K562 (cell line): ENCODE data around the gene TBATA. TPM values are rescaled to one million over a fixed set of nuclear protein-coding genes. Genes with fewer than 3 reads are reported as not detected.

Experiments
- ATAC-seq: fragments of 200-7000 bp; cut with Tn5 transposase; 3 replicates; pipeline ENCODE4 v1.9.1; 2020; ENCODE audit warnings: moderate library complexity
- BruUV-seq: library from RNA; stranded (reverse); fragments of 400-500 nt; replicated peaks from 2 replicates; lab custom pipeline; 2021; lab: Mats Ljungman, UMichigan
- CTCF ChIA-PET: fragments of 300-600 bp; formaldehyde crosslinking; extraction: SDS; loops from one replicate; lab custom pipeline; 2021; ENCODE audit warnings: low intra/inter-chr PET ratio; lab: Yijun Ruan, JAX
- POLR2A ChIA-PET: fragments of 300-600, 350-650 bp; sonication (Branson Sonifier 250); formaldehyde crosslinking; extraction: SDS; loops from one replicate; lab custom pipeline; 2021; ENCODE audit warnings: antibody characterized with exemption, inconsistent platforms; lab: Yijun Ruan, JAX
- DNase-seq, 4 experiments: peaks; one replicate each; pipeline versions ENCODE4 v3.0.0 to v3.0.0-alpha.2; 2011 to 2018; ENCODE audit warnings: low spot score in 3 of 4, mixed read lengths in 3 of 4; ENCODE audit errors: extremely low read depth in 1 of 4
- FAIRE-seq: peaks from 2 replicates; lab custom pipeline; 2011; peaks lifted over from hg19 to GRCh38; lab: Jason Lieb, UNC
- H2AFZ ChIP-seq: 2 replicates; pipeline ENCODE4 v1.6.0; 2011; ENCODE audit warnings: low read depth, low read length, control low read depth, inconsistent platforms
- H3K27ac ChIP-seq: fragments of 200-600 bp; 3 replicates; pipeline ENCODE4 v1.8.0; 2011; ENCODE audit warnings: low read depth, mild to moderate bottlenecking, control low read depth, inconsistent platforms, low read length, moderate library complexity, mixed read lengths; ENCODE audit errors: extremely low read depth
- H3K27me3 ChIP-seq, 2 experiments: fragments of 300-600 bp in 1 of 2; 2 replicates in 1 of 2; 3 replicates in 1 of 2; pipeline versions ENCODE4 v1.6.0 to v1.8.0; 2011; ENCODE audit warnings: inconsistent platforms in 2 of 2, low read length in 2 of 2, mild to moderate bottlenecking in 1 of 2, mixed read lengths in 1 of 2, moderate library complexity in 1 of 2; ENCODE audit not compliant: control insufficient read depth in 2 of 2, insufficient read depth in 2 of 2
- H3K36me3 ChIP-seq: fragments of 300-600 bp; 3 replicates; pipeline ENCODE4 v1.8.0; 2011; ENCODE audit warnings: mild to moderate bottlenecking, low read length, inconsistent platforms; ENCODE audit not compliant: control insufficient read depth, insufficient read depth
- H3K4me1 ChIP-seq, 2 experiments: fragments of 200-600 bp in 1 of 2; replicated peaks in 1 of 2; 2 replicates in 1 of 2; 3 replicates in 1 of 2; pipeline versions ENCODE4 v1.5.1 to v1.8.0; 2011; ENCODE audit warnings: inconsistent platforms in 2 of 2, low read length in 2 of 2, mild to moderate bottlenecking in 1 of 2, mixed read lengths in 1 of 2, moderate library complexity in 1 of 2; ENCODE audit not compliant: control insufficient read depth in 2 of 2, insufficient read depth in 2 of 2
- H3K4me2 ChIP-seq: 2 replicates; pipeline ENCODE4 v1.6.1; 2011; ENCODE audit warnings: low read length, control low read depth, inconsistent platforms, mixed read lengths; ENCODE audit not compliant: insufficient read depth
- H3K4me3 ChIP-seq: fragments of 200-600 bp; sonication (generic), shearing (Covaris generic); 2 replicates; pipeline ENCODE4 v1.5.1; 2016; ENCODE audit warnings: control low read depth, inconsistent platforms
- H3K79me2 ChIP-seq: fragments of 200-600 bp; 3 replicates; pipeline ENCODE4 v1.8.0; 2011; ENCODE audit warnings: low read length, inconsistent platforms; ENCODE audit not compliant: control insufficient read depth, insufficient read depth
- H3K9ac ChIP-seq, 2 experiments: 2 replicates each; pipeline versions ENCODE4 v1.6.0 to v1.6.1; 2011; ENCODE audit warnings: low read depth in 2 of 2, low read length in 2 of 2, control low read depth in 1 of 2, inconsistent platforms in 1 of 2, mild to moderate bottlenecking in 1 of 2, mixed read lengths in 1 of 2; ENCODE audit not compliant: insufficient read depth in 1 of 2
- H3K9me1 ChIP-seq: one replicate; pipeline ENCODE4 v1.6.0; 2011; ENCODE audit warnings: inconsistent platforms, mild to moderate bottlenecking, low read length, moderate library complexity; ENCODE audit not compliant: control insufficient read depth, insufficient read depth
- H3K9me3 ChIP-seq: replicated peaks from 2 replicates; pipeline ENCODE4 v1.5.1; 2011; ENCODE audit warnings: low read depth, low read length, inconsistent platforms; ENCODE audit not compliant: control insufficient read depth, insufficient read depth
- H4K20me1 ChIP-seq: replicated peaks from 2 replicates; pipeline ENCODE4 v1.6.1; 2011; ENCODE audit warnings: low read length, inconsistent platforms, mixed read lengths; ENCODE audit not compliant: control insufficient read depth, insufficient read depth
- CHD1 ChIP-seq: fragments of 200-600 bp; sonication (generic); IDR thresholded peaks from one replicate; pipeline ENCODE4 v1.6.1; 2012; ENCODE audit warnings: mild to moderate bottlenecking, moderate library complexity, low read length, inconsistent platforms
- DDX20 ChIP-seq: fragments of 450-650 bp; IDR thresholded peaks from 2 replicates; pipeline ENCODE4 v1.6.1; 2016; ENCODE audit warnings: missing genetic modification characterization, low read depth, mild to moderate bottlenecking, missing compliant biosample characterization, moderate library complexity
- FOXJ3 ChIP-seq: sonication (generic); formaldehyde crosslinking; IDR thresholded peaks from 2 replicates; pipeline ENCODE4 v1.4.0; 2020; ENCODE audit warnings: mild to moderate bottlenecking, missing genetic modification reagents
- HES1 ChIP-seq: fragments of 450-650 bp; IDR thresholded peaks from 2 replicates; pipeline ENCODE4 v1.6.1; 2016; ENCODE audit warnings: low read depth, mild to moderate bottlenecking, moderate library complexity
- MAZ ChIP-seq, 2 experiments: fragments of 450-650 bp in 1 of 2; sonication (generic) in 1 of 2; formaldehyde crosslinking; IDR thresholded peaks in 1 of 2; conservative IDR thresholded peaks in 1 of 2; 2 replicates each; pipeline versions ENCODE4 v1.4.0 to v1.5.0; 2020; ENCODE audit warnings: mild to moderate bottlenecking in 1 of 2, missing genetic modification reagents in 1 of 2
- POLR2G ChIP-seq: fragments of 200-400 bp; formaldehyde crosslinking; IDR thresholded peaks from 2 replicates; pipeline ENCODE4 v1.6.1; 2017; ENCODE audit warnings: low read depth, mild to moderate bottlenecking, antibody characterized with exemption, low read length, moderate library complexity
- RBFOX2 ChIP-seq: fragments of 200-400 bp; formaldehyde crosslinking; IDR thresholded peaks from 2 replicates; pipeline ENCODE4 v1.6.1; 2017; ENCODE audit warnings: low read depth, mild to moderate bottlenecking, low read length, moderate library complexity
- WHSC1 ChIP-seq: IDR thresholded peaks from one replicate; pipeline ENCODE4 v1.6.1; 2012; ENCODE audit warnings: low read length, control low read depth, inconsistent platforms
- ZNF282 ChIP-seq: sonication (generic); formaldehyde crosslinking; IDR thresholded peaks from 2 replicates; pipeline ENCODE4 v1.8.1; 2023; ENCODE audit warnings: missing genetic modification reagents
- WGBS: fragments of 100-300 bp; shearing (Covaris generic); methylation state at CpG from one replicate; pipeline ENCODE4 v1.1.6; 2016; ENCODE audit warnings: low coverage, mixed read lengths; ENCODE audit not compliant: insufficient coverage; ENCODE audit errors: missing lambda C conversion rate; 5-methylcytosine and 5-hydroxymethylcytosine counted together
- in situ Hi-C: fragments of 300-500 bp; cut with MboI; formaldehyde crosslinking; loops from 4 replicates; pipeline ENCODE4 v1.15.0; 2018; ENCODE audit warnings: inconsistent platforms, mixed read lengths
- intact Hi-C: fragments of 100-400 bp; cut with micrococcal nuclease; formaldehyde crosslinking; loops from 2 replicates; pipeline ENCODE4 v1.14.2; 2022
- polyA plus RNA-seq, 8 experiments: library from polyadenylated mRNA; depleted of rRNA in 4 of 8; stranded (reverse) in 5 of 8; unstranded in 3 of 8; fragments of >200 nt; fragmentation: Nextera tagmentation in 2 of 8; fragmentation: Illumina TruSeq in 1 of 8; extraction: Ambion mirVana in 2 of 8; extraction: Trizol in 1 of 8; gene quantifications; 2 replicates each; pipeline versions ENCODE4 v1.2.1 to v1.2.3, GENCODE V29; 2011 to 2014; ENCODE audit warnings: inconsistent platforms in 1 of 8, missing spikeins in 1 of 8
- total RNA-seq, 7 experiments: library from RNA; depleted of rRNA in 6 of 7; stranded (reverse); fragments of >200 nt in 6 of 7; fragmentation: Illumina TruSeq in 2 of 7; extraction: Trizol in 2 of 7; gene quantifications; 2 replicates each; pipeline versions ENCODE4 v1.2.1 to v1.2.3, GENCODE V29; 2011 to 2021; ENCODE audit warnings: low replicate concordance in 1 of 7
- TF ChIP-seq, protein P1 (sequence below): fragments of 250-450 bp; sonication (Bioruptor Pico); IDR thresholded peaks from 2 replicates; pipeline ENCODE4 v1.4.0; 2020

Gene TBATA
- total and polyA plus RNA-seq, 9 of the 15 experiments (the other 6 are each of a cell fraction or from before 2014, with no cell fraction given), result not detected

DNA sequence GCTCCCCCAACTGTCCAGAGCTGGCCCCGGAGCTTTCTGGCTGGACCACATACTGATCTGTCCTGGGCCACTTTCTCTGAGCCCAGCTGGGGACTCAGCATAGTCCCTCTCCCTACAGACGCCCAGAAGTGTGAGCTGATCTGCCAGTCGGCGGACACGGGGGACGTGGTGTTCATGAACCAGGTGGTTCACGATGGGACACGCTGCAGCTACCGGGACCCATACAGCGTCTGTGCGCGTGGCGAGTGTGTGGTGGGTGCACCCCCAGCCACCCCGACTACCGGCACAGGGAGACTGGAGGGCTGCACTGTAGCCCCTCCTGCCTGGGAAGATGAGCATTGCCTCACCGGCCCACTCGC, 41.8 kb downstream of the TBATA start:
- H3K4me3 ChIP-seq, result no peak overlapping the region
- no TSS peak for BruUV-seq
- ATAC-seq, result peak; percentile 12
- no peak for FAIRE-seq
- peak overlapping the region; percentile 60 to 79 for H3K9ac ChIP-seq
- DNase-seq, result peak in 3 of 4 experiments; percentile 39 to 50 (median 49)
- H3K9me3 ChIP-seq, result no peaks in the 10 kb centered on the region
- no peaks in the 10 kb centered on the region for H3K9me1 ChIP-seq
- peaks cover 78% of the 10 kb centered on the region for H3K36me3 ChIP-seq
- no peaks in the 10 kb centered on the region for H4K20me1 ChIP-seq
- H3K79me2 ChIP-seq, result peaks cover 41% of the 10 kb centered on the region
- intact Hi-C loops (no loop called here), in situ Hi-C loops (no loop called here)
- WGBS, result 83% methylated on average over 17 of the region's 17 CpGs
- H3K4me2 ChIP-seq, result peak overlapping the region; percentile 16; the same call in 1 of the 2 replicates
- CTCF ChIA-PET, result interaction anchor here (0.7 kb wide), 1 partner anchor 1569 kb away, joined by 3 read pairs; no protein-coding TSS in a partner anchor
- no peaks in the 10 kb centered on the region for H3K27me3 ChIP-seq
- peak overlapping the region; percentile 75 for H3K27ac ChIP-seq
- POLR2A ChIA-PET, result interaction anchor here (1.1 kb wide), 1 partner anchor 11 kb away, joined by 5 read pairs; no protein-coding TSS in a partner anchor
- peaks cover 55 to 57% of the 10 kb centered on the region in 2 experiments for H3K4me1 ChIP-seq
- H2AFZ ChIP-seq, result no peak overlapping the region
- TF ChIP-seq RBFOX2, result peak; percentile 53
- TF ChIP-seq, protein P1, sequence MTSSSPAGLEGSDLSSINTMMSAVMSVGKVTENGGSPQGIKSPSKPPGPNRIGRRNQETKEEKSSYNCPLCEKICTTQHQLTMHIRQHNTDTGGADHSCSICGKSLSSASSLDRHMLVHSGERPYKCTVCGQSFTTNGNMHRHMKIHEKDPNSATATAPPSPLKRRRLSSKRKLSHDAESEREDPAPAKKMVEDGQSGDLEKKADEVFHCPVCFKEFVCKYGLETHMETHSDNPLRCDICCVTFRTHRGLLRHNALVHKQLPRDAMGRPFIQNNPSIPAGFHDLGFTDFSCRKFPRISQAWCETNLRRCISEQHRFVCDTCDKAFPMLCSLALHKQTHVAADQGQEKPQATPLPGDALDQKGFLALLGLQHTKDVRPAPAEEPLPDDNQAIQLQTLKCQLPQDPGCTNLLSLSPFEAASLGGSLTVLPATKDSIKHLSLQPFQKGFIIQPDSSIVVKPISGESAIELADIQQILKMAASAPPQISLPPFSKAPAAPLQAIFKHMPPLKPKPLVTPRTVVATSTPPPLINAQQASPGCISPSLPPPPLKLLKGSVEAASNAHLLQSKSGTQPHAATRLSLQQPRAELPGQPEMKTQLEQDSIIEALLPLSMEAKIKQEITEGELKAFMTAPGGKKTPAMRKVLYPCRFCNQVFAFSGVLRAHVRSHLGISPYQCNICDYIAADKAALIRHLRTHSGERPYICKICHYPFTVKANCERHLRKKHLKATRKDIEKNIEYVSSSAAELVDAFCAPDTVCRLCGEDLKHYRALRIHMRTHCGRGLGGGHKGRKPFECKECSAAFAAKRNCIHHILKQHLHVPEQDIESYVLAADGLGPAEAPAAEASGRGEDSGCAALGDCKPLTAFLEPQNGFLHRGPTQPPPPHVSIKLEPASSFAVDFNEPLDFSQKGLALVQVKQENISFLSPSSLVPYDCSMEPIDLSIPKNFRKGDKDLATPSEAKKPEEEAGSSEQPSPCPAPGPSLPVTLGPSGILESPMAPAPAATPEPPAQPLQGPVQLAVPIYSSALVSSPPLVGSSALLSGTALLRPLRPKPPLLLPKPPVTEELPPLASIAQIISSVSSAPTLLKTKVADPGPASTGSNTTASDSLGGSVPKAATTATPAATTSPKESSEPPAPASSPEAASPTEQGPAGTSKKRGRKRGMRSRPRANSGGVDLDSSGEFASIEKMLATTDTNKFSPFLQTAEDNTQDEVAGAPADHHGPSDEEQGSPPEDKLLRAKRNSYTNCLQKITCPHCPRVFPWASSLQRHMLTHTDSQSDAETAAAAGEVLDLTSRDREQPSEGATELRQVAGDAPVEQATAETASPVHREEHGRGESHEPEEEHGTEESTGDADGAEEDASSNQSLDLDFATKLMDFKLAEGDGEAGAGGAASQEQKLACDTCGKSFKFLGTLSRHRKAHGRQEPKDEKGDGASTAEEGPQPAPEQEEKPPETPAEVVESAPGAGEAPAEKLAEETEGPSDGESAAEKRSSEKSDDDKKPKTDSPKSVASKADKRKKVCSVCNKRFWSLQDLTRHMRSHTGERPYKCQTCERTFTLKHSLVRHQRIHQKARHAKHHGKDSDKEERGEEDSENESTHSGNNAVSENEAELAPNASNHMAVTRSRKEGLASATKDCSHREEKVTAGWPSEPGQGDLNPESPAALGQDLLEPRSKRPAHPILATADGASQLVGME (CRISPR knock-in tag), result 0 out of 2 replicates have a peak, but pooled peaks have one; percentile 15
- TF ChIP-seq ZNF282 (CRISPR knock-in tag), result no peak
- no peak for TF ChIP-seq CHD1
- 0 out of 4 replicates have a peak, but pooled peaks of 1 of the 2 experiments have one; percentile 24 for TF ChIP-seq MAZ (CRISPR knock-in tag; conservative IDR thresholded peaks at IDR 0.05 in 1 of 2, IDR thresholded peaks at IDR 0.05 in 1 of 2)
- peak; percentile 44; the same call in 1 of the 2 replicates for TF ChIP-seq POLR2G
- no peak for TF ChIP-seq FOXJ3 (CRISPR knock-in tag)
- no peak for TF ChIP-seq HES1
- peak; percentile 93 for TF ChIP-seq WHSC1
- TF ChIP-seq DDX20 (tag), result no peak
